ENCODE data around the gene SLC39A11.
"Not testable (repeated sequence)": the region's sequence is repeated elsewhere in the genome, so short reads cannot be mapped to it uniquely, and the experiment has no call there.

The SLC39A11 gene

DNA sequence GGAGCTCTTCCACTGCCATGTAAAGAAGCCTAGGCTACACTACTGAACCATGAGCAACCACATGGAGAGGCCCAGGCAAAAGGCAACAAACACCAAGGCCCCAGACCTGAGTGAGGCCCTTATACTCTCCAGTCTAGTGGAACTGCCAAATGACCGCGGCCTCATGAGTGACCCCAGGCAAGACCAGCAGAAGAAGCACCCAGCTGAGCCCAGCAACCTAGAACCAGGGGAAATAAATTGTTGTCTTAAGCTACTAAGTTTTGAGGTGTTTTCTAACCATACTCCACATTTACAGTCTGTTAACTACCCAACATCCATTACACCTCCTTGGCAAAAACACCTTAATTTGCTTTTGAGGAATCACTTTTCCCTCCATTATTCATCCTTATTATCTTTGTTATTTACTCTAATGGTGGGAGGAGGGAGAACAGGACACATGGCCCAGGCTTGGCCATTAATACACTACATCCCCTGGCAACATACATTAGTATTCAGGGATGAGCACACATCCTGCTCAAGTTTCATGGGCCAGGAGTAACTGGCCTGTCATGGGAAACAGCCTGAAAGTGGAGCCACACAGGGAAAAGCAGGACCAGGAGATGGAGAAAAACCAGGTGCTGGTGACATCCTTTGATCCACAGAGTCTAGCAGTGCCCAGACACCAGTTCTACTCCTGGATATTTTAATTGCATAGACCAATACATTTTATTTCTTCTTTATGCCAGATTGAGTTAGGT is 26.2 kb downstream of the SLC39A11 start:
- no peak overlapping the region for H3K9ac ChIP-seq (ENCODE audit: low read length in 5 of 5)
- no peak overlapping the region for H3K27ac ChIP-seq (ENCODE audit: low read depth, low read length)

GRCh38 chr17:73065376-73065775 is 27.1 kb downstream of the SLC39A11 start:
- Histone ChIP-seq H3K27me3 (ENCODE audit: control insufficient read depth in 5 of 5, insufficient read depth in 4 of 5, low read length in 5 of 5) (no peaks in the 10 kb centered on the region), H3K9me3 (ENCODE audit: control insufficient read depth in 5 of 5, low read length in 5 of 5) (peaks cover 0 to 4% (median 0%) of the 10 kb centered on the region in 5 donors), H3K27ac (ENCODE audit: low read depth, low read length) (no peak overlapping the region), H3K4me3 (ENCODE audit: low read depth in 1 of 5, low read length in 5 of 5) (no peak overlapping the region), H3K4me1 (ENCODE audit: control insufficient read depth in 5 of 5, insufficient read depth in 5 of 5, low read length in 5 of 5) (peaks cover 2 to 37% (median 9%) of the 10 kb centered on the region in 5 donors), H3K9ac (ENCODE audit: low read length in 5 of 5) (no peak overlapping the region), H3K36me3 (ENCODE audit: control insufficient read depth in 5 of 5, insufficient read depth in 5 of 5, low read length in 5 of 5) (peaks cover 0 to 7% (median 0%) of the 10 kb centered on the region in 5 donors)

More for the DNA sequence above, 26.2 kb downstream of the SLC39A11 start:
- H3K27me3 ChIP-seq (ENCODE audit: control insufficient read depth in 5 of 5, insufficient read depth in 4 of 5, low read length in 5 of 5), result no peaks in the 10 kb centered on the region
- peaks cover 0 to 7% (median 0%) of the 10 kb centered on the region in 5 donors for H3K36me3 ChIP-seq (ENCODE audit: control insufficient read depth in 5 of 5, insufficient read depth in 5 of 5, low read length in 5 of 5)
- H3K4me1 ChIP-seq (ENCODE audit: control insufficient read depth in 5 of 5, insufficient read depth in 5 of 5, low read length in 5 of 5), result peaks cover 2 to 31% (median 14%) of the 10 kb centered on the region in 5 donors
- no peak overlapping the region for H3K4me3 ChIP-seq (ENCODE audit: low read depth in 1 of 5, low read length in 5 of 5)
- H3K9me3 ChIP-seq (ENCODE audit: control insufficient read depth in 5 of 5, low read length in 5 of 5), result peaks cover 0 to 4% (median 0%) of the 10 kb centered on the region in 5 donors

GRCh38 chr17:73064084-73064938 is 28.2 kb downstream of the SLC39A11 start:
- no peaks in the 10 kb centered on the region for H3K27me3 ChIP-seq (ENCODE audit: control insufficient read depth in 5 of 5, insufficient read depth in 4 of 5, low read length in 5 of 5)
- peak overlapping the region in 1 of 5 donors; percentile 6 for H3K9ac ChIP-seq (ENCODE audit: low read length in 5 of 5)
- peaks cover 2 to 37% (median 9%) of the 10 kb centered on the region in 5 donors for H3K4me1 ChIP-seq (ENCODE audit: control insufficient read depth in 5 of 5, insufficient read depth in 5 of 5, low read length in 5 of 5)
- peak overlapping the region; percentile 4 for H3K27ac ChIP-seq (ENCODE audit: low read depth, low read length)
- H3K36me3 ChIP-seq (ENCODE audit: control insufficient read depth in 5 of 5, insufficient read depth in 5 of 5, low read length in 5 of 5), result peaks cover 0 to 7% (median 0%) of the 10 kb centered on the region in 5 donors
- no peak overlapping the region for H3K4me3 ChIP-seq (ENCODE audit: low read depth in 1 of 5, low read length in 5 of 5)
- H3K9me3 ChIP-seq (ENCODE audit: control insufficient read depth in 5 of 5, low read length in 5 of 5), result peaks cover 0 to 4% (median 0%) of the 10 kb centered on the region in 5 donors

- Histone ChIP-seq H3K9ac (ENCODE audit: low read length in 5 of 5) (no peak overlapping the region), H3K4me1 (ENCODE audit: control insufficient read depth in 5 of 5, insufficient read depth in 5 of 5, low read length in 5 of 5) (peaks cover 2 to 42% (median 19%) of the 10 kb centered on the region in 5 donors), H3K9me3 (ENCODE audit: control insufficient read depth in 5 of 5, low read length in 5 of 5) (peaks cover 0 to 4% (median 0%) of the 10 kb centered on the region in 5 donors), H3K27me3 (ENCODE audit: control insufficient read depth in 5 of 5, insufficient read depth in 4 of 5, low read length in 5 of 5) (no peaks in the 10 kb centered on the region), H3K36me3 (ENCODE audit: control insufficient read depth in 5 of 5, insufficient read depth in 5 of 5, low read length in 5 of 5) (peaks cover 0 to 5% (median 0%) of the 10 kb centered on the region in 5 donors), H3K4me3 (ENCODE audit: low read depth in 1 of 5, low read length in 5 of 5) (no peak overlapping the region), H3K27ac (ENCODE audit: low read depth, low read length) (no peak overlapping the region)
These were observed 29.8 kb downstream of the SLC39A11 start for GRCh38 chr17:73062726-73063125.

- Histone ChIP-seq H3K36me3 (ENCODE audit: control insufficient read depth in 5 of 5, insufficient read depth in 5 of 5, low read length in 5 of 5) (no peaks in the 10 kb centered on the region), H3K27ac (ENCODE audit: low read depth, low read length) (peak overlapping the region; percentile 69), H3K9ac (ENCODE audit: low read length in 5 of 5) (no peak overlapping the region), H3K4me1 (ENCODE audit: control insufficient read depth in 5 of 5, insufficient read depth in 5 of 5, low read length in 5 of 5) (peaks cover 2 to 44% (median 21%) of the 10 kb centered on the region in 5 donors), H3K27me3 (ENCODE audit: control insufficient read depth in 5 of 5, insufficient read depth in 4 of 5, low read length in 5 of 5) (no peaks in the 10 kb centered on the region), H3K9me3 (ENCODE audit: control insufficient read depth in 5 of 5, low read length in 5 of 5) (peaks cover 0 to under 1% (median 0%) of the 10 kb centered on the region in 5 donors), H3K4me3 (ENCODE audit: low read depth in 1 of 5, low read length in 5 of 5) (no peak overlapping the region)
These were observed 31.3 kb downstream of the SLC39A11 start for GRCh38 chr17:73061161-73061560.

- Histone ChIP-seq H3K27ac (ENCODE audit: low read depth, low read length) (peak overlapping the region; percentile 69), H3K4me1 (ENCODE audit: control insufficient read depth in 5 of 5, insufficient read depth in 5 of 5, low read length in 5 of 5) (peaks cover 2 to 44% (median 21%) of the 10 kb centered on the region in 5 donors), H3K9me3 (ENCODE audit: control insufficient read depth in 5 of 5, low read length in 5 of 5) (no peaks in the 10 kb centered on the region), H3K27me3 (ENCODE audit: control insufficient read depth in 5 of 5, insufficient read depth in 4 of 5, low read length in 5 of 5) (no peaks in the 10 kb centered on the region), H3K36me3 (ENCODE audit: control insufficient read depth in 5 of 5, insufficient read depth in 5 of 5, low read length in 5 of 5) (no peaks in the 10 kb centered on the region), H3K4me3 (ENCODE audit: low read depth in 1 of 5, low read length in 5 of 5) (no peak overlapping the region), H3K9ac (ENCODE audit: low read length in 5 of 5) (no peak overlapping the region)
These were observed 31.8 kb downstream of the SLC39A11 start for GRCh38 chr17:73060721-73061120.

- peaks cover 1 to 42% (median 20%) of the 10 kb centered on the region in 5 donors for H3K4me1 ChIP-seq (ENCODE audit: control insufficient read depth in 5 of 5, insufficient read depth in 5 of 5, low read length in 5 of 5)
- not testable (repeated sequence) for H3K36me3 ChIP-seq (ENCODE audit: control insufficient read depth in 5 of 5, insufficient read depth in 5 of 5, low read length in 5 of 5); H3K4me3 ChIP-seq (ENCODE audit: low read depth in 1 of 5, low read length in 5 of 5); H3K27me3 ChIP-seq (ENCODE audit: control insufficient read depth in 5 of 5, insufficient read depth in 4 of 5, low read length in 5 of 5); H3K9ac ChIP-seq (ENCODE audit: low read length in 5 of 5); H3K27ac ChIP-seq (ENCODE audit: low read depth, low read length); H3K9me3 ChIP-seq (ENCODE audit: control insufficient read depth in 5 of 5, low read length in 5 of 5)
These were observed 32.8 kb downstream of the SLC39A11 start for GRCh38 chr17:73059713-73060112.

- Histone ChIP-seq H3K27ac (ENCODE audit: low read depth, low read length) (no peak overlapping the region), H3K9ac (ENCODE audit: low read length in 5 of 5) (no peak overlapping the region), H3K4me3 (ENCODE audit: low read depth in 1 of 5, low read length in 5 of 5) (no peak overlapping the region), H3K27me3 (ENCODE audit: control insufficient read depth in 5 of 5, insufficient read depth in 4 of 5, low read length in 5 of 5) (no peaks in the 10 kb centered on the region), H3K9me3 (ENCODE audit: control insufficient read depth in 5 of 5, low read length in 5 of 5) (no peaks in the 10 kb centered on the region), H3K4me1 (ENCODE audit: control insufficient read depth in 5 of 5, insufficient read depth in 5 of 5, low read length in 5 of 5) (peaks cover 0 to 28% (median 12%) of the 10 kb centered on the region in 5 donors), H3K36me3 (ENCODE audit: control insufficient read depth in 5 of 5, insufficient read depth in 5 of 5, low read length in 5 of 5) (peaks cover 0 to 3% (median 0%) of the 10 kb centered on the region in 5 donors)
These were observed 34.5 kb downstream of the SLC39A11 start for GRCh38 chr17:73058022-73058421.

GRCh38 chr17:73057196-73057595 is 35.3 kb downstream of the SLC39A11 start:
- Histone ChIP-seq H3K27ac (ENCODE audit: low read depth, low read length) (no peak overlapping the region), H3K9me3 (ENCODE audit: control insufficient read depth in 5 of 5, low read length in 5 of 5) (no peaks in the 10 kb centered on the region), H3K9ac (ENCODE audit: low read length in 5 of 5) (no peak overlapping the region), H3K27me3 (ENCODE audit: control insufficient read depth in 5 of 5, insufficient read depth in 4 of 5, low read length in 5 of 5) (no peaks in the 10 kb centered on the region), H3K36me3 (ENCODE audit: control insufficient read depth in 5 of 5, insufficient read depth in 5 of 5, low read length in 5 of 5) (peaks cover 0 to 3% (median 0%) of the 10 kb centered on the region in 5 donors), H3K4me3 (ENCODE audit: low read depth in 1 of 5, low read length in 5 of 5) (no peak overlapping the region), H3K4me1 (ENCODE audit: control insufficient read depth in 5 of 5, insufficient read depth in 5 of 5, low read length in 5 of 5) (peaks cover 0 to 28% (median 12%) of the 10 kb centered on the region in 5 donors)

DNA sequence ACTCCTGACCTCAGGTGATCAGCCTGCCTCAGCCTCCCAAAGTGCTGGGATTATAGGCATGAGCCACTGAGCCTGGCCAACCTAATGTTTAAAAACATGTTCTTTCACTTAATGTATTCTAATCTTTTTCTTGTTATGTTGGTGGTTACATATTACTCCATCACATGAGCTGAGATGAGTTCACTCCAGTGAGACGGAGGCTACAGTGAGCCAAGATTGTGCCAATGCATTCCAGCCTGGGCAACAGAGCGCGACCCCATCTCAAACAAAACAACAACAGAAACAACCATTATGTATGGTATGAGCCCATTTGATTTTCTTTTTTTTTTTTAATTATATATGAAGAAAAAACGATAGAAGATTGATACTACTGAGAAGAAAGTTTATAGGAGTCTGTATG is 39.6 kb downstream of the SLC39A11 start:
- H3K4me1 ChIP-seq (ENCODE audit: control insufficient read depth in 5 of 5, insufficient read depth in 5 of 5, low read length in 5 of 5), result peaks cover 0 to 5% (median 3%) of the 10 kb centered on the region in 5 donors
- no peak overlapping the region for H3K4me3 ChIP-seq (ENCODE audit: low read depth in 1 of 5, low read length in 5 of 5)
- no peak overlapping the region for H3K9ac ChIP-seq (ENCODE audit: low read length in 5 of 5)
- H3K27ac ChIP-seq (ENCODE audit: low read depth, low read length), result no peak overlapping the region
- H3K9me3 ChIP-seq (ENCODE audit: control insufficient read depth in 5 of 5, low read length in 5 of 5), result peaks cover 0 to 3% (median 0%) of the 10 kb centered on the region in 5 donors
- H3K27me3 ChIP-seq (ENCODE audit: control insufficient read depth in 5 of 5, insufficient read depth in 4 of 5, low read length in 5 of 5), result no peaks in the 10 kb centered on the region
- peaks cover 0 to 4% (median 3%) of the 10 kb centered on the region in 5 donors for H3K36me3 ChIP-seq (ENCODE audit: control insufficient read depth in 5 of 5, insufficient read depth in 5 of 5, low read length in 5 of 5)

Data from subcutaneous abdominal adipose tissue (tissue), 5 donors.